ENCODE measurements around the gene AP1M2. TPM values are rescaled to one million over a fixed set of nuclear protein-coding genes. Genes with fewer than 3 reads are reported as not detected.
A peak's percentile ranks its signal among the peaks of the same experiment; 100 is the strongest.
"Not testable (repeated sequence)": the region's sequence is repeated elsewhere in the genome, so short reads cannot be mapped to it uniquely, and the experiment has no call there.

AP1M2 gene
- total RNA-seq, 1 donor from 2014 or later: not detected

DNA sequence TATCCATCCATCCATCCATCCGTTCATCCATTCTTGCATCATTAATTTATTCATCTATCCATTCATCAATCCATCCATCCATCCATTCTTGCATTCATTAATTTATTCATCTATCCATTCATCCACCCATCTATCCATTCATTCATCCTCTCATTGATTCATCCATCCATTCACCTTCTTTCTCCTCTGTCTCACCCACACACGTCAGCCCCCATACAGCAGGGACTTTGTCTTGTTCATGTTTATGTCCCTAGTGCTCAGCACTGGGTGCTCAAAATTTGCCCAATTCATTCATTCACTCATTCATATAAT, 683 bp upstream of the AP1M2 start:
- DNase-seq (ENCODE audit: low spot score): no peak
- Mint-ChIP-seq H3K4me1 (ENCODE audit: low read depth) (peaks cover 17% of the 10 kb centered on the region), H3K27me3 (ENCODE audit: low read depth) (peaks cover 19% of the 10 kb centered on the region), H3K4me3 (ENCODE audit: low read depth) (no peak overlapping the region), H3K27ac (no peak overlapping the region), H3K36me3 (ENCODE audit: low read depth) (no peaks in the 10 kb centered on the region), H3K9me3 (no peaks in the 10 kb centered on the region)
- intact Hi-C loops (cut with micrococcal nuclease): no loop called here

DNA sequence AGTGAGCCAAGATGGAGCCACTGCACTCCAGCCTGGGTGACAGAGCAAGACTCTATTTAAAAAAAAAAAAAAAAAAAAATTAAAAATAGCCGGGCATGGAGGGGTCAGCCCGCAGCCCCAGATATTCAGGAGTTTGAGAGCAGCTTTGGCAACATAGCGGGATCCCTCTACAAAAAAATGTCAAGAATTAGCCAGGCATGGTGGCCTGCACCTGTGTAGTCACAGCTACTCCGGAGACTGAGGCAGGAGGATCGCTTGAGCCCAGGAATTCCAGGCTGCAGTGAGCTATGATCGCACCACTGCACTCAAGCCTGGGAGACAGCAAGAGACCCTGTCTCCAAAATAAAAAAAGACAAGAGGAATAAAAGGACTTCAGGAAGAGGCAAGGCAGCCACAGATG, 716 bp downstream of the AP1M2 start:
- H3K36me3 Mint-ChIP-seq (ENCODE audit: low read depth): no peaks in the 10 kb centered on the region
- H3K27me3 Mint-ChIP-seq (ENCODE audit: low read depth): peaks cover 19% of the 10 kb centered on the region
- intact Hi-C loops (cut with micrococcal nuclease): no loop called here
- H3K27ac Mint-ChIP-seq: no peak overlapping the region
- no peak overlapping the region for H3K4me3 Mint-ChIP-seq (ENCODE audit: low read depth)
- DNase-seq (ENCODE audit: low spot score): no peak
- H3K9me3 Mint-ChIP-seq: no peaks in the 10 kb centered on the region
- H3K4me1 Mint-ChIP-seq (ENCODE audit: low read depth): peaks cover 17% of the 10 kb centered on the region

DNA sequence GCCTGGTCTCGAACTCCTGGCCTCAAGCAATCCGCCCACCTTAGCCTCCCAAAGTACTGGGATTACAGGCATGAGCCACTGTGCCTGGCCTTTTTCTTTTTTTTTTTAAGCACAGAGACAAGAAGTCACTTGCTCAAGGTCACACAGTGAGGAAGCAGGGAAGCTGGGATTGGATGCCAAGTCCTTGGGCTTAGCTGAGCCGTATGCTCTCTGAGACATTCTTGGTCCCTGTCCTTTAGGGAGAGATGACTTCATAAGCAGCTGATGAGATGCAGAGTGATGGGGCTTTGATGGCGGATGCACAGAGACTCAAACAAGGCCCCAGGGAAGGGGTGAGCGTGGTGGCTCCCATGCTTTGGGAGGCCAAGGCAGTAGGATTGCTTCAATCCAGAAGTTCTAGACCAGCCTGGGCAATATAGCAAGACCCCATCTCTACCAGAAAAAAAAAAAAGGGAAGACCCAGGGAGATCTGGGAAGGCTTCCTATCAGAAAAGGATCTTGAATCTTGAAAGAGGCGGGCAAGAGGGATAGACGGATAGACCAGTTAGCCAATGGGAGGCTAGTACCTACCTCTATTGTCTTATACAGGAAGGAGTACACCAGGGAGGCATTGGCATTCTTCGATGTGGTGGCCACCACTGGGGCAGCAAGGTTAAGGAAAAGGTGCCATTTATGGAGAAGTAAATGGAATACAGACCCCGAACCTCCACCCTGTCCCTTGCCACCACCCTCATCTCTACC, 3.9 kb downstream of the AP1M2 start:
- intact Hi-C loops (cut with micrococcal nuclease): no loop called here
- no peaks in the 10 kb centered on the region for H3K36me3 Mint-ChIP-seq (ENCODE audit: low read depth)
- H3K9me3 Mint-ChIP-seq: no peaks in the 10 kb centered on the region
- no peak for DNase-seq (ENCODE audit: low spot score)
- H3K27me3 Mint-ChIP-seq (ENCODE audit: low read depth): peaks cover 19% of the 10 kb centered on the region
- no peak overlapping the region for H3K27ac Mint-ChIP-seq
- peaks cover 22% of the 10 kb centered on the region for H3K4me1 Mint-ChIP-seq (ENCODE audit: low read depth)
- H3K4me3 Mint-ChIP-seq (ENCODE audit: low read depth): no peak overlapping the region

DNA sequence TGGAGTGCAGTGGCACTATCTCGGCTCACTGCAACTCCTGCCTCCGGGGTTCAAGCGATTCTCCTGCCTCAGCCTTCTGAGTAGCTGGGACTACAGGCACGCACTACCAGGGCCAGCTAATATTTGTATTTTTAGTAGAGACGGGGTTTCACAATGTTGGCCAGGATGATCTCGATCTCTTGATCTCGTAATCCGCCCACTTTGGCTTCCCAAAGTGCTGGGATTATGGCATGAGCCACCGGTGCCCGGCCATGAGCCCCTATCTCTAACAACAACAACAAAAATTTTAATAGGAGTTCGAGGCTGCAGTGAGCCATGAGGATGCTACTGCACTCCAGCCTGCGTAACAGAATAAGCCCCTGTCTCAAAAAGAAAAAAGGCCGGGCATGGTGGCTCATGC, 5.0 kb downstream of the AP1M2 start:
- Mint-ChIP-seq H3K4me1 (ENCODE audit: low read depth) (peaks cover 17% of the 10 kb centered on the region), H3K9me3 (no peaks in the 10 kb centered on the region), H3K27me3 (ENCODE audit: low read depth) (peaks cover 12% of the 10 kb centered on the region), H3K27ac (no peak overlapping the region), H3K4me3 (ENCODE audit: low read depth) (no peak overlapping the region), H3K36me3 (ENCODE audit: low read depth) (no peaks in the 10 kb centered on the region)
- intact Hi-C loops (cut with micrococcal nuclease): no loop called here
- no peak for DNase-seq (ENCODE audit: low spot score)

DNA sequence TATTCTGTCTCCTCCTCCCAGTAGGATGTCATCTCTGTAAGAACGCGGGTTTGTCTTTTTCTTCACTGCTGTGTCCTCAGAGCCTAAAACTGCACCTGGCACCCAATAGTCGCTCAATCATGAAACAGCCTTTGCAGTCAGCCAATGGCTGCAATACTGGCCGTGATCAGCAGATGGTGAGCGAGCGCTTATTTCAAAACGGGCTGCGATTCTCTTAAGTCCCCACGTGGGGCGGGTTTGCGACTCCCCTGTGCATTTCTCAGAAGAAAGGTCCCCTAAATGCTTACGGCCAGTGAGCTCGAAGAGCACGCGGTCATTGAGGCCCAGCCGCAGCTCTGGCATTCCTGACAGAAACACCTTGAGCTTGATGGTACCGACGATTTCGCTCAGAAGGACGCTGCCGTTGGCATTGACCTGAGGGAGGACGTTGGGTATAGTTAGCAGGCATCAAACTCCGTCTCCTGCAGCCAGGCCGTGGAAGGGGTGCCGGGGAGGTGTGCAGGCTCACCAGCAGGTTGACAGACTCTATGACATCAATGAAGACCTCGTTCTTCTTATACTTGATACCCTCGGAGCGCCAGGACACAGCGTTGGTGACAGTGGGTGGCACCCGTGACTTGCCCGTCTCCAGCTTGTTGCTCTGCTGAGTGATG, 6.0 kb downstream of the AP1M2 start:
- H3K27me3 Mint-ChIP-seq (ENCODE audit: low read depth): peaks cover 8% of the 10 kb centered on the region
- H3K4me3 Mint-ChIP-seq (ENCODE audit: low read depth): no peak overlapping the region
- peak; percentile 81 for DNase-seq (ENCODE audit: low spot score)
- H3K9me3 Mint-ChIP-seq: no peaks in the 10 kb centered on the region
- intact Hi-C loops (cut with micrococcal nuclease): loop anchor here (1.0 to 2.0 kb wide), 3 partner anchors 22 to 118 kb away; no protein-coding TSS in a partner anchor
- H3K27ac Mint-ChIP-seq: no peak overlapping the region
- no peaks in the 10 kb centered on the region for H3K36me3 Mint-ChIP-seq (ENCODE audit: low read depth)
- H3K4me1 Mint-ChIP-seq (ENCODE audit: low read depth): peaks cover 17% of the 10 kb centered on the region

DNA sequence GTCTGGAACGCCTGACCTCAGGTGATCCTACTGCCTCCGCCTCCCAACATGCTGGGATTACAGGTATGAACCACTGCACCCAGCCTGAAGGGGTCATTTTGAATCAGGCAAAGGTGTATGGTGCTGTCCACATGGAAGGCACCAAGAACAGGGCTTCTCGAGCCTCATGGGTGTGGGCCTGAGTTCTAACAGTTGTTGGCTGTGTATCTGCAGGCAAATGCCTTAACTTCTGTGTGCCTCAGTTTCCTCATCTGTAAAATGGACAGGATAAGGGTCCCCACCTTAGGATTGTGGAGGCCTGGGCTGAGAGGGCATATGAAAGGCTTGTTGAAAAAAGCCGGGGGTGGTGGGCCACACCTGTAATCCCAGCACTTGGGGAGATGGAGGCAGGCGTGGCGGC, 9.2 kb downstream of the AP1M2 start:
- Mint-ChIP-seq H3K4me1 (ENCODE audit: low read depth) (peaks cover 7% of the 10 kb centered on the region), H3K36me3 (ENCODE audit: low read depth) (no peaks in the 10 kb centered on the region), H3K9me3 (no peaks in the 10 kb centered on the region), H3K27ac (no peak overlapping the region), H3K27me3 (ENCODE audit: low read depth) (no peaks in the 10 kb centered on the region), H3K4me3 (ENCODE audit: low read depth) (no peak overlapping the region)
- DNase-seq (ENCODE audit: low spot score): no peak
- intact Hi-C loops (cut with micrococcal nuclease): no loop called here

DNA sequence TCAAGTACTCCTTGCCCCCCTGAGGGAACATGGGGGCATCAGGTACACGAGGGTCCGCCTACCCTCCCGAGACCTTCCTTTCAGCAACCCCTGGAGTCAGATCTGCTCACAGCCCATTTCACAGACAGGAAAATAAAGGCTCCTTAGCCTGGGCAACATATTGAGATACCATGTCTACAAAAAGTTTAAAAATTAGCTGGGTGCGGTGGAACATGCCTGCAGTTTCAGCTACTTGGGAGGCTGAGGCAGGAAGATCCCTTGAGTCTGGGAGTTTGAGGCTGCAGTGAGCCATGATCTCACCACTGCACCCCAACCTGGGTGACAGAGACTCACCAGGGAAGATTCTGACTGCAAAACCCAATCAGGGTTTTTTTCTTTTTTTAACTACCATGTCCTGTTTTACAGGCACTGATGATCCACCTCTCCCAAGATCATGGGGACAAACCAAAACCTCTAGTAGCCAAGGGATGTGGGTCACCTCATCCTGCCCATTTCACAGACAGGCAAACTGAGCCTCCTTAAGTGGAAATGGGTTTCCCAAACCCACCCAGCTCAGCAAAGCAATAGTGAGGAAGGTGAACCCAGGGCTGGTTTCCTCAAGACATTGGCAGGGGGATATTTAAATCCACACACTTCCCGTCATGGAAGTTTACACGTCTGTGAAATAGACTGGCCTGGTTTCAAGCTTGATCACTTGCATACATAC, 11.9 kb downstream of the AP1M2 start:
- Mint-ChIP-seq H3K4me1 (ENCODE audit: low read depth) (peaks cover 8% of the 10 kb centered on the region), H3K9me3 (no peaks in the 10 kb centered on the region), H3K4me3 (ENCODE audit: low read depth) (no peak overlapping the region), H3K36me3 (ENCODE audit: low read depth) (no peaks in the 10 kb centered on the region), H3K27ac (no peak overlapping the region), H3K27me3 (ENCODE audit: low read depth) (no peaks in the 10 kb centered on the region)
- intact Hi-C loops (cut with micrococcal nuclease): no loop called here
- DNase-seq (ENCODE audit: low spot score): no peak

DNA sequence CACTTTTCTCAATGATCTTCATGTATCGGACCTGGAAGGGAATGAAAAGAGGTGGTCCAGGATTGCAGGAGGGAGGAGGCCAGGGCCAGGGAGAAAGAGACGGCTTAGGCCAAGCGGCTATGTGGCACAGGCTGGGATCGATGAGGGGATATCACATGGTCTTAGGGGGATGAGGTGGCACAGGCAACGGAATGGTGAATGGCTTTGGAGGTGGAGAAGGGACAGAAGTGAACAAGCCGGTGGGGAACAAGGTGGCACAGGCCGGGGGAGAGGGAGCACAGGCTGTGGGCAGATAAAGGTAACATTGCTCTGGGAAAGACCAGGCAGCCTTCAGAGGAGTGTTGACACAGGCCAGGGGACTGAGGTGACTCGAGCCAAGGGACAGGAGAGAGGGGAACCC, 12.7 kb downstream of the AP1M2 start:
- Mint-ChIP-seq H3K36me3 (ENCODE audit: low read depth) (no peaks in the 10 kb centered on the region), H3K4me3 (ENCODE audit: low read depth) (no peak overlapping the region), H3K27me3 (ENCODE audit: low read depth) (no peaks in the 10 kb centered on the region), H3K9me3 (no peaks in the 10 kb centered on the region), H3K27ac (no peak overlapping the region), H3K4me1 (ENCODE audit: low read depth) (peaks cover 11% of the 10 kb centered on the region)
- intact Hi-C loops (cut with micrococcal nuclease): no loop called here
- DNase-seq (ENCODE audit: low spot score): no peak

DNA sequence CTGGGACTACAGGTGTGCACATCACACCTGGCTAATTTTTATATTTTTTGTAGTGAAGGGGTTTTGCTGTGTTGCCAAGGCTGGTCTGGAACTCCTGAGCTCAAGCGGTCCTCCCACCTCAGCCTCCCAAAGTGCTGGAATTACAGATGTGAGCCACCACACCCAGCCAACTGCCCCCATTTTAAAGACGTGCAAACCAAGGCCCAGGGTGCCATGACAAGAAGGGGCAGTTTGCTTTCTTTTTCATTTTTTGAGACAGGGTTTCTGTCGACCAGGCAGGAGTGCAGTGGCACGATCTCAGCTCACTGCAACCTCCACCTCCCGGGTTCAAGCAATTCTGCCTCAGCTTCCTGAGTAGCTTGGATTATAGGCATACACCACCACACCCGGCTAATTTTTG, 13.3 kb downstream of the AP1M2 start:
- H3K27ac Mint-ChIP-seq; DNase-seq (ENCODE audit: low spot score); H3K4me3 Mint-ChIP-seq (ENCODE audit: low read depth); H3K9me3 Mint-ChIP-seq; H3K27me3 Mint-ChIP-seq (ENCODE audit: low read depth); H3K36me3 Mint-ChIP-seq (ENCODE audit: low read depth); intact Hi-C loops (cut with micrococcal nuclease): not testable (repeated sequence)
- H3K4me1 Mint-ChIP-seq (ENCODE audit: low read depth): peaks cover 15% of the 10 kb centered on the region

DNA sequence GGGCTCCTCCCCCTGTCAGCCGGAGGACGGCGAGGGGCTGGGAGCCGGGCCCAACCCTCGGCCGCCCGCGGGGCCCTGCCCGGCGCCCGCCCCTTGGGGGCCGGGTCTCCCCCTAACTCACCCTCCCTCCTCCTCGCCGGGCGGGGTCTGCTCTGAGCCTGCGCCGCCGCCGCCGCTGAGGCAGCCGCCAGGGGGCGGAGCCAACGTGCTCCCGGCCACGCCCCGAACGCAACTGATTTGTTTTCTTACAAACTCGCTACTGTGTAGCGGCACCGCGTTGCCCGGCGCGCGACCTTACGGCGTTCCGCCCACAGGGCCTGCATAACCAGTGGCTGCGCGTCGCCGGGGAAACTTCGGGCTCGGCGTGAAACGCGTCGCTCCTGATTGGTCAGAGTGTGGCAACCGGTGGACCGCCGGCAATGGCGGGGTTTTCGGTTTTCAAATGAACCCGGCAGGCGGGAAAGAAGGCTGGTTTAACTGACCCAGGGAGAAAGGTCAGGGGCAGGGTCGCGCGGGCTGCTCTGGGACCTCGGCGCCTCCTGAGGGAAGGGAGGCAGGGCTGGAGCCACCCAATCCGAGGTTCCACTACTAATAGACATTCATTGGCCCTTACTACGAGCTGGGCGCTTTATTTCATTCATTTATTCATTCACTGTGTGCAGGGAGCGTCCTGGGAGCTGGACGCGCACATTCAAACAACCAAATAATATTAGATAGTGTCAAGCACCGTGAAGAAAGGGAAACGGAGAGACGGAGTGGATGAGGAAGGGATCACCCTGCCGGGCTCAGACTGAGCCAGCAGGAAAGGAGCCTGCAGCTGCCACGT, 18.1 kb downstream of the AP1M2 start, which contains the start of gene CDKN2D:
TSS of gene CDKN2D (minus strand) at position 154 of the 826 bp plus-strand sequence. CDS start 326 bp downstream, outside the sequence.
- Mint-ChIP-seq H3K27ac (peak within 1 kb of the TSS; percentile 97), H3K36me3 (ENCODE audit: low read depth) (peaks cover 32% of the 10 kb centered on the region), H3K9me3 (no peaks in the 10 kb centered on the region), H3K27me3 (ENCODE audit: low read depth) (no peaks in the 10 kb centered on the region), H3K4me3 (ENCODE audit: low read depth) (peak within 1 kb of the TSS; percentile 94), H3K4me1 (ENCODE audit: low read depth) (peaks cover 41% of the 10 kb centered on the region)
- intact Hi-C loops (cut with micrococcal nuclease): loop anchor here (1.0 to 5.0 kb wide), 5 partner anchors 26 to 188 kb away; partner anchors contain the start of genes ATG4D and KEAP1
- DNase-seq (ENCODE audit: low spot score): peak; percentile 100

DNA sequence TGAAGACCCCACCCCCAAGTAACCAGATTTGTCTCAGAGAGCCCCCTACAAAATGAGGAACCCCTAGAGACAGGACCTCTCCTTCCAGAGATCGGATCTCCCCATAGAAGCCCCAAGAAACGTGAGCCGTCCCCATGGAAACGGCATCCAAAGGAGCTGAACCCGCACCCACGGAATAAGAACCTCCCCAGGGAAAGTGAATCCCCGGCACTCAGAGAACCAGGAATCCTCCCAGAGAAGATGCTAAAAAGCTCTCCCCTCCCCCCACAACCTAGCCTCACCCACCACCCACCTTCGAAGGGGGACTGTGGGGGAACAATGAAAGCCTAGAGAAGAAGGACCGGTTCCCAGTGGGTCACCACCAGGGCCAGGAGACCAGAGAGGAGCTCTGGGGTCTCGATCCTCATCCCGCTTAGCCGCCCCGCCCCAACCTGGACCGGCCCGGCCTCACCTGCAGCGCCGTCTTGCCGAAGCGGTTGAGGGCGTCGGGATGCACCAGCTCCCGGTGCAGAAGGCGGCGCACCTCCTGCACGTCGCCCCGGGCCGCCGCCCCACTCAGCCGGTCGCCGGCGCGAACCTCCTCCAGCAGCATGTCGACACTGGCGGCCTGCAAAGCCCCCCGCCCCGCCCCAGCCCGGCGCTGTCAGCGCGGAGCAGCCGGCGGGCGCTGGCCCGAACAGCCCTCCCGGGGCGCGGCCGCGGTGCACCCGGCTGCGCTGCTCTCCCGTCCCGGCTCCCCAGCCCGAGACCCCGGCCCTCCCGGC, 18.9 kb downstream of the AP1M2 start:
- DNase-seq (ENCODE audit: low spot score): no peak
- Mint-ChIP-seq H3K4me1 (ENCODE audit: low read depth) (peaks cover 41% of the 10 kb centered on the region), H3K36me3 (ENCODE audit: low read depth) (peaks cover 35% of the 10 kb centered on the region), H3K27me3 (ENCODE audit: low read depth) (no peaks in the 10 kb centered on the region), H3K9me3 (no peaks in the 10 kb centered on the region), H3K27ac (peak overlapping the region; percentile 91), H3K4me3 (ENCODE audit: low read depth) (peak overlapping the region; percentile 91)
- intact Hi-C loops (cut with micrococcal nuclease): loop anchor here (2.0 to 5.0 kb wide), 3 partner anchors 35 to 189 kb away; partner anchors contain the start of gene KEAP1

DNA sequence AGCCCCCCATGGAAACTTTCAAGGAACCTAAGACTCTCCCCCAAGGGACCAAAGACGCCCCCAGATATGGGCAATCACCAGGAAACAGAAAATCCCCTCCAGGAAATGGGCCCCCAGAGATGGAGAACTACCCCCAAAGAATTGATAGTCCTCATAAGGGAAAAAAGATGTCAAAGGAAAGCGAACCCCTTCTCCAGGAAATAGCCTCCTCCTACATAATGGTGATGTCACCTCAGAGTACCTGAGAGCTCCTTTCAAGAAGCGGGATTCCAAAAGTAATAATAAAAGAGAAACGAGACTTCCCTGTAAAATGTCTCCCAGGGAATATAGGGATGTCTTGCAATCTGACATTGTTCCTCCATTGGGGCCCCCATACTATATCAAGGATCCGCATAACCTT, 19.5 kb downstream of the AP1M2 start:
- Mint-ChIP-seq H3K4me1 (ENCODE audit: low read depth) (peaks cover 41% of the 10 kb centered on the region), H3K9me3 (no peaks in the 10 kb centered on the region), H3K4me3 (ENCODE audit: low read depth) (peak overlapping the region; percentile 91), H3K36me3 (ENCODE audit: low read depth) (peaks cover 37% of the 10 kb centered on the region), H3K27me3 (ENCODE audit: low read depth) (no peaks in the 10 kb centered on the region), H3K27ac (peak overlapping the region; percentile 91)
- DNase-seq (ENCODE audit: low spot score): no peak
- intact Hi-C loops (cut with micrococcal nuclease): loop anchor here (2.0 to 5.0 kb wide), 4 partner anchors 35 to 463 kb away; partner anchors contain the start of gene KEAP1
